ENCODE measurements around the gene RPL18. TPM values are rescaled to one million over a fixed set of nuclear protein-coding genes. Genes with fewer than 3 reads are reported as not detected.

RPL18 gene
- total and polyA plus RNA-seq, 5 donors: 606 to 965 (median 705) TPM

DNA sequence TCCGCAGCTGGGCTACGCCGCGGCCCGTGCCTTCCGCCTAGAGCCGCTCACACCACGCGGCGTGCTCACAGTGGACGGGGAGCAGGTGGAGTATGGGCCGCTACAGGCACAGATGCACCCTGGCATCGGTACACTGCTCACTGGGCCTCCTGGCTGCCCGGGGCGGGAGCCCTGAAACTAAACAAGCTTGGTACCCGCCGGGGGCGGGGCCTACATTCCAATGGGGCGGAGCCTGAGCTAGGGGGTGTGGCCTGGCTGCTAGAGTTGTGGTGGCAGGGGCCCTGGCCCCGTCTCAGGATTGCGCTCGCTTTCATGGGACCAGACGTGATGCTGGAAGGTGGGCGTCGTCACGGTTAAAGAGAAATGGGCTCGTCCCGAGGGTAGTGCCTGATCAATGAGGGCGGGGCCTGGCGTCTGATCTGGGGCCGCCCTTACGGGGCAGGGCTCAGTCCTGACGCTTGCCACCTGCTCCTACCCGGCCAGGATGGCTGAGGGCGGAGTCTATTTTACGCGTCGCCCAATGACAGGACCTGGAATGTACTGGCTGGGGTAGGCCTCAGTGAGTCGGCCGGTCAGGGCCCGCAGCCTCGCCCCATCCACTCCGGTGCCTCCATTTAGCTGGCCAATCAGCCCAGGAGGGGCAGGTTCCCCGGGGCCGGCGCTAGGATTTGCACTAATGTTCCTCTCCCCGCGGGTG is 10.8 kb upstream of the RPL18 start:
- DNase-seq: peak; percentile 76 to 88 (median 88)
- H3K9me3 ChIP-seq (ENCODE audit: control insufficient read depth, low read length): no peaks in the 10 kb centered on the region
- peak; percentile 37 to 54 for ATAC-seq
- H3K4me3 ChIP-seq (ENCODE audit: low read length): no peak overlapping the region
- peaks cover 4% of the 10 kb centered on the region for H3K4me1 ChIP-seq (ENCODE audit: control insufficient read depth, insufficient read depth, low read length)
- WGBS: 52% methylated on average over 48 of the region's 48 CpGs
- intact Hi-C loops (cut with DNase I): no loop called here
- peak overlapping the region; percentile 86 for H3K27ac ChIP-seq (ENCODE audit: low read length)
- H3K27me3 ChIP-seq (ENCODE audit: control insufficient read depth, insufficient read depth): no peaks in the 10 kb centered on the region

- no peaks in the 10 kb centered on the region for H3K9me3 ChIP-seq (ENCODE audit: control insufficient read depth, low read length)
- no peak overlapping the region for H3K4me3 ChIP-seq (ENCODE audit: low read length)
- no peak overlapping the region for H3K27ac ChIP-seq (ENCODE audit: low read length)
- ATAC-seq: no peak
- peaks cover 2% of the 10 kb centered on the region for H3K4me1 ChIP-seq (ENCODE audit: control insufficient read depth, insufficient read depth, low read length)
- 88% methylated on average over 22 of the region's 22 CpGs for WGBS
- no peaks in the 10 kb centered on the region for H3K27me3 ChIP-seq (ENCODE audit: control insufficient read depth, insufficient read depth)
- peak in 2 of 3 donors; percentile 64 to 77 for DNase-seq
- intact Hi-C loops (cut with DNase I): no loop called here
These were observed 10.3 kb upstream of the RPL18 start for GRCh38 chr19:48629297-48629598.

DNA sequence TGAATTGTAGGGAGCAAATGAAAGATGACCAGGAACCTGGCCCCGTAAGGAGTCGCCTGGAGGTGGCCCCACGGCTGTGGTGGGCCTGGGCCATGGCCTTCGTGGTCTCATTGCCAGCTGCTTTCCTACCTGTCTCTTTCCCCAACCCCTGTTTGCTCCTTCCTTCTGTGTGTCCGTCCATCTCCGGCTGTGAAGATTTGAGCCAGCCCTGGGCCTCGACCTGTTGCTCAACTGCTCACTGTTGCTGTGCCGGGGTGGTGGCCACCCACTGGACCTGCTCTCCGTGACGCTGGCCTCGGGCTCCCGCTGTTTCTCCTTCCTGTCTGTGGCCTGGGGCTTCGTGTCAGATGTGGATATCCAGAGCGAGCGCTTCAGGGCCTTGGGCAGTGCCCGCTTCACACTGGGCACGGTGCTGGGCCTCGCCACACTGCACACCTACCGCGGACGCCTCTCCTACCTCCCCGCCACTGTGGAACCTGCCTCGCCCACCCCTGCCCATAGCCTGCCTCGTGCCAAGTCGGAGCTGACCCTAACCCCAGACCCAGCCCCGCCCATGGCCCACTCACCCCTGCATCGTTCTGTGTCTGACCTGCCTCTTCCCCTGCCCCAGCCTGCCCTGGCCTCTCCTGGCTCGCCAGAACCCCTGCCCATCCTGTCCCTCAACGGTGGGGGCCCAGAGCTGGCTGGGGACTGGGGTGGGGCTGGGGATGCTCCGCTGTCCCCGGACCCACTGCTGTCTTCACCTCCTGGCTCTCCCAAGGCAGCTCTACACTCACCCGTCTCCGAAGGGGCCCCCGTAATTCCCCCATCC is 9.7 kb upstream of the RPL18 start:
- no peaks in the 10 kb centered on the region for H3K9me3 ChIP-seq (ENCODE audit: control insufficient read depth, low read length)
- DNase-seq (peak; percentile 32 to 75 (median 74)), ATAC-seq (no peak)
- H3K27me3 ChIP-seq (ENCODE audit: control insufficient read depth, insufficient read depth): no peaks in the 10 kb centered on the region
- no peak overlapping the region for H3K4me3 ChIP-seq (ENCODE audit: low read length)
- intact Hi-C loops (cut with DNase I): no loop called here
- WGBS: 76% methylated on average over 34 of the region's 34 CpGs
- H3K27ac ChIP-seq (ENCODE audit: low read length): no peak overlapping the region
- peaks cover 2% of the 10 kb centered on the region for H3K4me1 ChIP-seq (ENCODE audit: control insufficient read depth, insufficient read depth, low read length)

DNA sequence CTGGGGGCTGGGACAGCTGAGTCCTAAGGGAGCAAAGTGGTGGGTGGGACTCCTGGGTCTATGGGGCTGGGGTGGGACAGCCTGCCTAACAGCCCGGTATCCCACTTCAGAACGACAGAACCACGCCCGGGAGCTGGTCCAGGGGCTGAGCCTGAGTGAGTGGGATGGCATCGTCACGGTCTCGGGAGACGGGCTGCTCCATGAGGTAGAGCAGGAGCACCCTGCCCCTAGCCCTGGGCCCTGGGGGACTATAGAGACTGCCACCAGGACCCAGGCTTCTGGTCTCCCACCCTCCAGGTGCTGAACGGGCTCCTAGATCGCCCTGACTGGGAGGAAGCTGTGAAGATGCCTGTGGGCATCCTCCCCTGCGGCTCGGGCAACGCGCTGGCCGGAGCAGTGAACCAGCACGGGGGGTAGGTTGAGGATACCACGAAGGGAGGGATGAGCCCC is 8.9 kb upstream of the RPL18 start:
- DNase-seq: no peak
- no peak overlapping the region for H3K4me3 ChIP-seq (ENCODE audit: low read length)
- no peak for ATAC-seq
- H3K27me3 ChIP-seq (ENCODE audit: control insufficient read depth, insufficient read depth): no peaks in the 10 kb centered on the region
- whole genome bisulfite sequencing: 80% methylated on average over 17 of the region's 17 CpGs
- H3K27ac ChIP-seq (ENCODE audit: low read length): no peak overlapping the region
- no peaks in the 10 kb centered on the region for H3K9me3 ChIP-seq (ENCODE audit: control insufficient read depth, low read length)
- H3K4me1 ChIP-seq (ENCODE audit: control insufficient read depth, insufficient read depth, low read length): peaks cover 2% of the 10 kb centered on the region
- intact Hi-C loops (cut with DNase I): no loop called here

GRCh38 chr19:48627201-48627864 is 8.4 kb upstream of the RPL18 start:
- Histone ChIP-seq H3K4me3 (ENCODE audit: low read length) (no peak overlapping the region), H3K4me1 (ENCODE audit: control insufficient read depth, insufficient read depth, low read length) (peaks cover 2% of the 10 kb centered on the region), H3K27me3 (ENCODE audit: control insufficient read depth, insufficient read depth) (no peaks in the 10 kb centered on the region), H3K9me3 (ENCODE audit: control insufficient read depth, low read length) (no peaks in the 10 kb centered on the region), H3K27ac (ENCODE audit: low read length) (no peak overlapping the region)
- ATAC-seq: no peak
- no peak for DNase-seq
- 78% methylated on average over 6 of the region's 6 CpGs for WGBS
- intact Hi-C loops (cut with DNase I): no loop called here

- Histone ChIP-seq H3K27ac (ENCODE audit: low read length) (no peak overlapping the region), H3K4me3 (ENCODE audit: low read length) (no peak overlapping the region), H3K9me3 (ENCODE audit: control insufficient read depth, low read length) (no peaks in the 10 kb centered on the region), H3K4me1 (ENCODE audit: control insufficient read depth, insufficient read depth, low read length) (no peaks in the 10 kb centered on the region), H3K27me3 (ENCODE audit: control insufficient read depth, insufficient read depth) (no peaks in the 10 kb centered on the region)
- 94% methylated on average over 30 of the region's 30 CpGs for whole genome bisulfite sequencing
- peak; percentile 34 to 73 (median 66) for DNase-seq
- intact Hi-C loops (cut with DNase I): no loop called here
- ATAC-seq: no peak
These were observed 6.9 kb upstream of the RPL18 start for GRCh38 chr19:48625891-48626327.

- Histone ChIP-seq H3K27me3 (ENCODE audit: control insufficient read depth, insufficient read depth) (no peaks in the 10 kb centered on the region), H3K4me1 (ENCODE audit: control insufficient read depth, insufficient read depth, low read length) (no peaks in the 10 kb centered on the region), H3K9me3 (ENCODE audit: control insufficient read depth, low read length) (no peaks in the 10 kb centered on the region), H3K4me3 (ENCODE audit: low read length) (peak overlapping the region; percentile 43), H3K27ac (ENCODE audit: low read length) (no peak overlapping the region)
- 55% methylated on average over 24 of the region's 24 CpGs for WGBS
- intact Hi-C loops (cut with DNase I): no loop called here
- ATAC-seq (no peak), DNase-seq (peak; percentile 31 to 74 (median 66))
These were observed 6.1 kb upstream of the RPL18 start for GRCh38 chr19:48624791-48625723.

DNA sequence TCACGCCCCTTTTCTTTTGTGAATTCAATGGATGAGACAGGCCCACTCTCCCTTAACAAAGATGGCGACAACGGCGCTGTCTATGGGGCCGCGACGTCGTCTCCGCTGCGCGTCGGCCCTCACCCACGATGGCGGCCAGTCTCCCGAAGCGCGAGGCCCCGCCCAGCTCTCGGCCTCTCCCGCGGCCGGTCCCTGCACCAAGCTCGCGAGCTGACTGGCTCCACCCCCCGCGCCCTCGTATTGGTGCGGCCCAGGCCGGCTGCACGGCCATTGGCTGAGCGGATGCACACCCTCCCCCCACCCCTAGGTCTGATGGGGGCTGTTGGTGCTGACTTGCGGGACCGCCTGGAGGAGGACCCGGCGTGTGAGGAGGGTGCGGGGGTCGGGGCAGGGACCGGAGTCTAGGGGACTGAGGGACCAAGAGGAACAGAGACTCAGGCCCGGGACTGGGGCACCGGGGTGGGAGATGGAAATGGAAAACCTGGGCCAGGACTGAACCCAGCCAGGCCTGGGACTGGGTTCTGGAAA is 5.2 kb upstream of the RPL18 start:
- Histone ChIP-seq H3K9me3 (ENCODE audit: control insufficient read depth, low read length) (no peaks in the 10 kb centered on the region), H3K4me1 (ENCODE audit: control insufficient read depth, insufficient read depth, low read length) (no peaks in the 10 kb centered on the region), H3K27ac (ENCODE audit: low read length) (peak overlapping the region; percentile 69), H3K27me3 (ENCODE audit: control insufficient read depth, insufficient read depth) (no peaks in the 10 kb centered on the region), H3K4me3 (ENCODE audit: low read length) (peak overlapping the region; percentile 43)
- ATAC-seq (peak; percentile 88 to 89), DNase-seq (peak; percentile 99 to 100 (median 100))
- 1% methylated on average over 40 of the region's 40 CpGs for WGBS
- intact Hi-C loops (cut with DNase I): no loop called here

DNA sequence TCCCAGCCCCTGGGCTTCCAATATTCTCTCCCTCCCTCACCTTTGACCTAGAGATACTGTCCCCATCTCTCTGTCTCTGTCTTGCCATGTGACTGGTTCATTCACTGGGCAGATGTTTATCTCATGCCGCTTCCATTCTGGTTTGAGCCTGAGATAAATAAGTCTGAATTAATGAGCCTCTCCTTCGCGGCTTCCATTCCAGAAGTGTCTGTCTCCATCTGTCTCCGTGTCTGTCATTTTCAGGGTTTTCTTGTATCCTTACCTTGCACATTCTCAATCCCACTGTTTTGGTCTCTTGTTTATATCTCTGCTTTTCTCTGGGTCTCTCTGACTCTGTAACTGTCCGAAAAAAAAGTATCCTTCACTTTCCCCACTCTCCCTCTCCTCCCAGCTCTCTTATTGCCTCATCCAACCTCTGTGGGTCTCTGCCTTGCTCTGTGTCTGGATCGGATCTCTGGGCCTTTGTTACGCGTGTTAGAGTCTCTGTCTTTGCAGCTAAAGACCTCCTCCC is 4.6 kb upstream of the RPL18 start:
- H3K4me3 ChIP-seq (ENCODE audit: low read length): no peak overlapping the region
- intact Hi-C loops (cut with DNase I): no loop called here

More for the DNA sequence above, 4.6 kb upstream of the RPL18 start:
- DNase-seq (no peak), ATAC-seq (no peak)
- no peaks in the 10 kb centered on the region for H3K27me3 ChIP-seq (ENCODE audit: control insufficient read depth, insufficient read depth)
- peak overlapping the region; percentile 69 for H3K27ac ChIP-seq (ENCODE audit: low read length)
- H3K4me1 ChIP-seq (ENCODE audit: control insufficient read depth, insufficient read depth, low read length): no peaks in the 10 kb centered on the region
- WGBS: 18% methylated on average over 8 of the region's 8 CpGs
- no peaks in the 10 kb centered on the region for H3K9me3 ChIP-seq (ENCODE audit: control insufficient read depth, low read length)

Measured in right cardiac atrium (tissue), 5 donors.